ENCODE measurements around the gene GSG1. TPM values are rescaled to one million over a fixed set of nuclear protein-coding genes. Genes with fewer than 3 reads are reported as not detected.
"Not testable (repeated sequence)": the region's sequence is repeated elsewhere in the genome, so short reads cannot be mapped to it uniquely, and the experiment has no call there.

GSG1 gene
- total RNA-seq, 1 experiment from 2014 or later: not detected

DNA sequence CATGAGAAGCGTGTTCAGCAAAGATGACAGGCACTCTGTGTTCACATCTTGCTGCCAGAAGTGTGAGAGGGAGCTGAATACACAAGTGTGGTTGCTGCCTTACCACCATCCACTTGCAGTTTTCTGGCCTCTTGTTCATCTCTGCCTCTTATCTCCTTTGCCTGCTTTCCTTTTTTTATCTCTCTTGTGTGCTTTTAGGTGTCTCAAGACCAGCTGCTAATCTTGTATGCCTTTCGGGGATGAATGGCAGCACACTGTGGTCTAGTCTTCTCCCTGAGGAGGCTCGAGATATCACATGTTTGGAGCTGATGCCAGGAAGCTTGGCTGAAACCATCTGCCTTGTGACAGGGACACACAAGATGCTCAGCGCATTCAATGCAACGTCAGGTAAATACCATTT, 42.1 kb downstream of the GSG1 start:
- no peak for ATAC-seq
- no peak for TF ChIP-seq EGR1 (IDR thresholded peaks at IDR 0.05; ENCODE audit: low read depth)
- no peak overlapping the region for H3K27ac ChIP-seq (ENCODE audit: low read depth, low read length)

GRCh38 chr12:13060581-13060980, 42.9 kb downstream of the GSG1 start:
- BruUV-seq (replicated peaks): no TSS peak
- POLR2A ChIA-PET: no interaction called here
- RAD21 ChIA-PET (ENCODE audit: low non-redundant PET in 1 of 2, low total read pairs in 2 of 2, uncharacterized antibody in 2 of 2, unreplicated experiment in 2 of 2): no interaction called here

More for the DNA sequence above, 42.1 kb downstream of the GSG1 start:
- no TSS peak for BruUV-seq (replicated peaks)
- Histone ChIP-seq H3K4me3 (replicated peaks in 1 of 2; ENCODE audit: low read depth in 1 of 2, low read length in 2 of 2) (no peak overlapping the region), H3K9me2 (ENCODE audit: insufficient read depth) (no peaks in the 10 kb centered on the region), H2AFZ (ENCODE audit: low read depth, low read length, poor library complexity, severe bottlenecking) (no peak overlapping the region), H3K4me1 (ENCODE audit: control insufficient read depth in 1 of 2, insufficient read depth in 2 of 2, low read length in 2 of 2) (no peaks in the 10 kb centered on the region), H3K9me3 (ENCODE audit: control insufficient read depth in 1 of 2, insufficient read depth in 1 of 2, low read depth in 1 of 2, low read length in 2 of 2) (no peaks in the 10 kb centered on the region), H4K20me1 (ENCODE audit: insufficient read depth) (no peaks in the 10 kb centered on the region), H3K27me3 (ENCODE audit: insufficient read depth, low read length) (no peaks in the 10 kb centered on the region), H3K4me2 (ENCODE audit: low read length) (no peak overlapping the region), H3K36me3 (ENCODE audit: control insufficient read depth in 1 of 2, insufficient read depth in 2 of 2, low read length in 2 of 2) (no peaks in the 10 kb centered on the region; a peak in 2 of 4 replicates), H3K9ac (ENCODE audit: low read length) (no peak overlapping the region), H3K79me2 (ENCODE audit: insufficient read depth, low read length) (no peaks in the 10 kb centered on the region)
- ChIA-PET POLR2A (no interaction called here), CTCF (no interaction called here), RAD21 (ENCODE audit: low non-redundant PET in 1 of 2, low total read pairs in 2 of 2, uncharacterized antibody in 2 of 2, unreplicated experiment in 2 of 2) (no interaction called here)
- intact Hi-C loops (cut with micrococcal nuclease): no loop called here
- DNase-seq (ENCODE audit: low read depth, low spot score): no peak

GRCh38 chr12:13053617-13054016, 49.9 kb downstream of the GSG1 start:
- RAD21 ChIA-PET (ENCODE audit: low non-redundant PET in 1 of 2, low total read pairs in 2 of 2, uncharacterized antibody in 2 of 2, unreplicated experiment in 2 of 2); POLR2A ChIA-PET; intact Hi-C loops (cut with micrococcal nuclease): not testable (repeated sequence)

More at GRCh38 chr12:13060581-13060980, 42.9 kb downstream of the GSG1 start:
- Histone ChIP-seq H3K36me3 (ENCODE audit: control insufficient read depth in 1 of 2, insufficient read depth in 2 of 2, low read length in 2 of 2) (no peaks in the 10 kb centered on the region; a peak in 2 of 4 replicates), H3K4me3 (replicated peaks in 1 of 2; ENCODE audit: low read depth in 1 of 2, low read length in 2 of 2) (no peak overlapping the region), H3K9me2 (ENCODE audit: insufficient read depth) (no peaks in the 10 kb centered on the region), H3K4me1 (ENCODE audit: control insufficient read depth in 1 of 2, insufficient read depth in 2 of 2, low read length in 2 of 2) (no peaks in the 10 kb centered on the region), H3K9me3 (ENCODE audit: control insufficient read depth in 1 of 2, insufficient read depth in 1 of 2, low read depth in 1 of 2, low read length in 2 of 2) (no peaks in the 10 kb centered on the region), H3K27ac (ENCODE audit: low read depth, low read length) (no peak overlapping the region), H2AFZ (ENCODE audit: low read depth, low read length, poor library complexity, severe bottlenecking) (no peak overlapping the region), H3K4me2 (ENCODE audit: low read length) (no peak overlapping the region), H3K27me3 (ENCODE audit: insufficient read depth, low read length) (no peaks in the 10 kb centered on the region), H3K79me2 (ENCODE audit: insufficient read depth, low read length) (no peaks in the 10 kb centered on the region), H4K20me1 (ENCODE audit: insufficient read depth) (no peaks in the 10 kb centered on the region), H3K9ac (ENCODE audit: low read length) (no peak overlapping the region)
- TF ChIP-seq RAD21 (IDR thresholded peaks at IDR 0.05; ENCODE audit: low read depth) (no peak), EGR1 (IDR thresholded peaks at IDR 0.05; ENCODE audit: low read depth) (no peak), ATF3 (IDR thresholded peaks at IDR 0.05) (no peak), YY1 (IDR thresholded peaks at IDR 0.05; ENCODE audit: extremely low read depth, insufficient replicate concordance, low read depth, low read length) (no peak), POLR2AphosphoS5 (IDR thresholded peaks at IDR 0.05; ENCODE audit: low read depth, low read length) (no peak)
- TF ChIP-seq, protein P1, sequence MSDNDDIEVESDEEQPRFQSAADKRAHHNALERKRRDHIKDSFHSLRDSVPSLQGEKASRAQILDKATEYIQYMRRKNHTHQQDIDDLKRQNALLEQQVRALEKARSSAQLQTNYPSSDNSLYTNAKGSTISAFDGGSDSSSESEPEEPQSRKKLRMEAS (IDR thresholded peaks at IDR 0.05): no peak
- intact Hi-C loops (cut with micrococcal nuclease): no loop called here
- no peak for ATAC-seq
- CTCF ChIA-PET: no interaction called here
- DNase-seq (ENCODE audit: low read depth, low spot score): no peak

More at GRCh38 chr12:13053617-13054016, 49.9 kb downstream of the GSG1 start:
- BruUV-seq (replicated peaks); CTCF ChIA-PET; H3K4me1 ChIP-seq (ENCODE audit: control insufficient read depth in 1 of 2, insufficient read depth in 2 of 2, low read length in 2 of 2); H3K9ac ChIP-seq (ENCODE audit: low read length); ATAC-seq; H3K4me2 ChIP-seq (ENCODE audit: low read length); H3K4me3 ChIP-seq (replicated peaks in 1 of 2; ENCODE audit: low read depth in 1 of 2, low read length in 2 of 2); DNase-seq (ENCODE audit: low read depth, low spot score); H3K9me3 ChIP-seq (ENCODE audit: control insufficient read depth in 1 of 2, insufficient read depth in 1 of 2, low read depth in 1 of 2, low read length in 2 of 2); H4K20me1 ChIP-seq (ENCODE audit: insufficient read depth); H3K27me3 ChIP-seq (ENCODE audit: insufficient read depth, low read length); H3K9me2 ChIP-seq (ENCODE audit: insufficient read depth); H3K36me3 ChIP-seq (ENCODE audit: control insufficient read depth in 1 of 2, insufficient read depth in 2 of 2, low read length in 2 of 2); H3K27ac ChIP-seq (ENCODE audit: low read depth, low read length); H2AFZ ChIP-seq (ENCODE audit: low read depth, low read length, poor library complexity, severe bottlenecking): not testable (repeated sequence)
- H3K79me2 ChIP-seq (ENCODE audit: insufficient read depth, low read length): peaks cover 12% of the 10 kb centered on the region
